NCI-H1436 (cell line): ENCODE measurements around the gene CDKN2D.
A peak's percentile ranks its signal among the peaks of the same experiment; 100 is the strongest.
"Not testable (repeated sequence)": the region's sequence is repeated elsewhere in the genome, so short reads cannot be mapped to it uniquely, and the experiment has no call there.

ENCODE experiments used
- DNase-seq: peaks from one replicate; lab custom pipeline; 2025; lab: John Stamatoyannopoulos, UW

CDKN2D gene

DNA sequence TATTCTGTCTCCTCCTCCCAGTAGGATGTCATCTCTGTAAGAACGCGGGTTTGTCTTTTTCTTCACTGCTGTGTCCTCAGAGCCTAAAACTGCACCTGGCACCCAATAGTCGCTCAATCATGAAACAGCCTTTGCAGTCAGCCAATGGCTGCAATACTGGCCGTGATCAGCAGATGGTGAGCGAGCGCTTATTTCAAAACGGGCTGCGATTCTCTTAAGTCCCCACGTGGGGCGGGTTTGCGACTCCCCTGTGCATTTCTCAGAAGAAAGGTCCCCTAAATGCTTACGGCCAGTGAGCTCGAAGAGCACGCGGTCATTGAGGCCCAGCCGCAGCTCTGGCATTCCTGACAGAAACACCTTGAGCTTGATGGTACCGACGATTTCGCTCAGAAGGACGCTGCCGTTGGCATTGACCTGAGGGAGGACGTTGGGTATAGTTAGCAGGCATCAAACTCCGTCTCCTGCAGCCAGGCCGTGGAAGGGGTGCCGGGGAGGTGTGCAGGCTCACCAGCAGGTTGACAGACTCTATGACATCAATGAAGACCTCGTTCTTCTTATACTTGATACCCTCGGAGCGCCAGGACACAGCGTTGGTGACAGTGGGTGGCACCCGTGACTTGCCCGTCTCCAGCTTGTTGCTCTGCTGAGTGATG, 12.3 kb upstream of the CDKN2D start:
- DNase-seq = peak; percentile 92

DNA sequence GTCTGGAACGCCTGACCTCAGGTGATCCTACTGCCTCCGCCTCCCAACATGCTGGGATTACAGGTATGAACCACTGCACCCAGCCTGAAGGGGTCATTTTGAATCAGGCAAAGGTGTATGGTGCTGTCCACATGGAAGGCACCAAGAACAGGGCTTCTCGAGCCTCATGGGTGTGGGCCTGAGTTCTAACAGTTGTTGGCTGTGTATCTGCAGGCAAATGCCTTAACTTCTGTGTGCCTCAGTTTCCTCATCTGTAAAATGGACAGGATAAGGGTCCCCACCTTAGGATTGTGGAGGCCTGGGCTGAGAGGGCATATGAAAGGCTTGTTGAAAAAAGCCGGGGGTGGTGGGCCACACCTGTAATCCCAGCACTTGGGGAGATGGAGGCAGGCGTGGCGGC, 9.2 kb upstream of the CDKN2D start:
- DNase-seq = no peak

GRCh38 chr19:10575011-10575716, 6.4 kb upstream of the CDKN2D start:
- no peak for DNase-seq

DNA sequence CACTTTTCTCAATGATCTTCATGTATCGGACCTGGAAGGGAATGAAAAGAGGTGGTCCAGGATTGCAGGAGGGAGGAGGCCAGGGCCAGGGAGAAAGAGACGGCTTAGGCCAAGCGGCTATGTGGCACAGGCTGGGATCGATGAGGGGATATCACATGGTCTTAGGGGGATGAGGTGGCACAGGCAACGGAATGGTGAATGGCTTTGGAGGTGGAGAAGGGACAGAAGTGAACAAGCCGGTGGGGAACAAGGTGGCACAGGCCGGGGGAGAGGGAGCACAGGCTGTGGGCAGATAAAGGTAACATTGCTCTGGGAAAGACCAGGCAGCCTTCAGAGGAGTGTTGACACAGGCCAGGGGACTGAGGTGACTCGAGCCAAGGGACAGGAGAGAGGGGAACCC, 5.7 kb upstream of the CDKN2D start:
- DNase-seq = no peak

- not testable (repeated sequence) for DNase-seq
These were observed 5.0 kb upstream of the CDKN2D start for GRCh38 chr19:10573793-10574192.

DNA sequence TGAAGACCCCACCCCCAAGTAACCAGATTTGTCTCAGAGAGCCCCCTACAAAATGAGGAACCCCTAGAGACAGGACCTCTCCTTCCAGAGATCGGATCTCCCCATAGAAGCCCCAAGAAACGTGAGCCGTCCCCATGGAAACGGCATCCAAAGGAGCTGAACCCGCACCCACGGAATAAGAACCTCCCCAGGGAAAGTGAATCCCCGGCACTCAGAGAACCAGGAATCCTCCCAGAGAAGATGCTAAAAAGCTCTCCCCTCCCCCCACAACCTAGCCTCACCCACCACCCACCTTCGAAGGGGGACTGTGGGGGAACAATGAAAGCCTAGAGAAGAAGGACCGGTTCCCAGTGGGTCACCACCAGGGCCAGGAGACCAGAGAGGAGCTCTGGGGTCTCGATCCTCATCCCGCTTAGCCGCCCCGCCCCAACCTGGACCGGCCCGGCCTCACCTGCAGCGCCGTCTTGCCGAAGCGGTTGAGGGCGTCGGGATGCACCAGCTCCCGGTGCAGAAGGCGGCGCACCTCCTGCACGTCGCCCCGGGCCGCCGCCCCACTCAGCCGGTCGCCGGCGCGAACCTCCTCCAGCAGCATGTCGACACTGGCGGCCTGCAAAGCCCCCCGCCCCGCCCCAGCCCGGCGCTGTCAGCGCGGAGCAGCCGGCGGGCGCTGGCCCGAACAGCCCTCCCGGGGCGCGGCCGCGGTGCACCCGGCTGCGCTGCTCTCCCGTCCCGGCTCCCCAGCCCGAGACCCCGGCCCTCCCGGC, 535 bp downstream of the CDKN2D start:
- DNase-seq = no peak

GRCh38 chr19:10567656-10568055, 1.1 kb downstream of the CDKN2D start:
- DNase-seq = no peak

DNA sequence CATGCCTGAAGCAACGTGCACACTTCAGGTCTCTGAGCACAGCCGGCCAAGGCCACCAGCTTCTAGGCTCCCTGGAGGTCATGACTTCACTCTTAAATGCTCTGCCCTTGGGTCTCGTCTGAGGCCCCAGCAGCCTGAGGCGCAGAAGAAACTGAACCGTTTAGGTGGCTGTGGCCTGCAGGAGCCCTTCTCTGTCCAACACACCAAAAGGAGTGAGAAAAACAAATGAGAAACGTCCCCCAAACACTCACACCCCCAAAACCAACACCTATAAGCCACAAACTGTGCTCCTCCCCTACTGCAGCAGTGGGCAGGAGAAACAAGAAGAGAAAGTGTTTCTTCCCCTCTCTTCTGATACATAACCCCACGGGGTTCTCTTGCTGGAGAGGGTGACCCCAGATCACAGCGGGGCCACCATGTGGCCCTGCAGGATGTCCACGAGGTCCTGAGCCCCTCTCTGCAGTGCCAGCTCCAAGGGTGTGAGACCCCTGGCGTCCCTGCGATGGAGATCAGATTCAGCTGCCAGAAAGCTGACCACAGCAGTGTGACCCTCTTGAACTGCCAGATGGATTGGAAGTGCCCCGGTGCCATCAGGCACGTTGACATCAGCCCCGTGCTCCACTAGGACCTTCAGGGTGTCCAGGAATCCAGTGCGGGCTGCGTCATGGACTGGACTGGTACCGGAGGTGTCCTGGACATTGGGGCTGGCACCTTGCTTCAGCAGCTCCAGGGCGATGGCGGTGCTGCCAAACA, 1.9 kb downstream of the CDKN2D start:
- no peak for DNase-seq

DNA sequence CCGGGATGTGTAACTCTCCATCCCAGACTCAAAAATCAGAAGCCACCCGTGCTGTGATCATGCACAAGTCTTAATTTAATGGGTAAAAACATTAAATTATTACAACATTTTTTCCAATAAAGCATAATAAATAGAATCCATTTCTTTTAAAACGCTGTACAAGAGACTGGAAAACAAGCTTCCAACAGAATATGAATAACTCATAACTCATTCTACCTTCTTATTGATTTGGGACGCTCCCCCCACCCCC, 2.4 kb downstream of the CDKN2D start:
- no peak for DNase-seq

DNA sequence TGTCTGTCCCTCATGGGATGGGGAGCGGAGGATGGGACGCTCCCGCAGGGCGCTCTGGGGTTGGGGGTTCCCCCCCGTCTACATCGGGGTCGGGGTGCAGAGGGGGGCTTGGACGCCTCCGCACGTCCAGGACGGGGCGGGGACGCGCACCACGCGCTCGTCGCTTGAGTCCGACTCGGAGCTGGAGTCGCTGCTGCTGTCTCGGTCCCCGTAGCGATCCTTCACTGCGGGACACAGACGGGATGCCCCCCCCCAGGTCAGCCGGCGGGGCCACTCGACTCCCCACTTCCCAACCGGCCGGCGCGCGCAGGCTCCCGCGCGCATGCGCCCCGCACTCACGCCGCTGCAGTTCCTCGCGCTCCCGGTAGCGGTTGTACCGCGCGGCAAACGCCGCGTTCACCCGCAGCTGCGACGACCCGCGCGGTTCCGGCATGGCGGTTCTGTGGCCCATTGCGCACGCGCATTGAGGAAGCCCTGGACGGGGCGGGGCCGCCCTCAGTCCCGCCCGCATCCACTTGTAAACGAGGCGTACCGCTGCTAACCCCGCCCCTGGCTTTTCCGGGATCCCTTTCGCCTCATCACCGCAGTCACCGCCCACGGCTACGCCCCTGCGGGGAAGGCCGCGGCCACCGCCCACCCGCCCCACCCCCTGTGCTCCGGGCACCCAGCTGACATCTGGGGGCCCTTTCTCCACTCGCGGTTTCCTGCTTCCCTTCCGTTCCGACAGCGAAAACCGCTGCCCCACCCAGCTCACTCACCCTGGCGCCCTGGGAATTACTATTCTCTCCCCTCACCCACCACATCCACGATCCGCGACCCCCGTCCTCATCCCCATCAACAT, 3.0 kb downstream of the CDKN2D start, which contains the start of gene KRI1:
Gene KRI1, minus strand, starts transcription at position 444 of the 841 bp plus-strand sequence. Its CDS starts 11 bp downstream, at position 433.
- DNase-seq = peak; percentile 97

DNA sequence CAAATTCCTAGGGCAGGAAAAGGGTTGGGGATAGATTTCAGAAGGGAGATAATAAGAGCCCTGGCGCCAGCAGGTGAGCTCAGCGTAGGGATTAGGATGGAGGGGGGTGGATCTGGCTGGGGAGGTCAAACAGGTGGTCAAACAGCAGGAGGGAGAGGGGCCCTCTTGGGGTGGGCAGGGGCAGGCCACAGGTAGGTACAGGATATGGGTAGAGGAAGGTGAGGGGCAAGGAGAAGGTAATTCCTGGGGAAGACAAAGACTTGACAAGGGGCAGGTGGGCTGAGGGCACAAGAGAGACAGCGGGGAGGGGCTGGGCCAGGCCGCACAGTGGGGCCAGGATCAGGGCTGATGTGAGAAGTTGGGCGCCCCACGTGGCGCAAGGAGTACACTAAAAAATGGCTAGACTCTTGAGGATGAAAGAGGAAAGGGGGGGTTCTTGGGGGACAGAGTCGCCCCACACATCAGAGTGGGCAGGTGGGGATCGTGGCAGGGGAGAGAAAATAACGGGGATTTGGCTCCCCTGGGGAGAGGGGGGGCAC, 3.7 kb downstream of the CDKN2D start:
- DNase-seq = peak; percentile 46

- no peak for DNase-seq
These were observed 6.2 kb downstream of the CDKN2D start for GRCh38 chr19:10562609-10563008.

DNA sequence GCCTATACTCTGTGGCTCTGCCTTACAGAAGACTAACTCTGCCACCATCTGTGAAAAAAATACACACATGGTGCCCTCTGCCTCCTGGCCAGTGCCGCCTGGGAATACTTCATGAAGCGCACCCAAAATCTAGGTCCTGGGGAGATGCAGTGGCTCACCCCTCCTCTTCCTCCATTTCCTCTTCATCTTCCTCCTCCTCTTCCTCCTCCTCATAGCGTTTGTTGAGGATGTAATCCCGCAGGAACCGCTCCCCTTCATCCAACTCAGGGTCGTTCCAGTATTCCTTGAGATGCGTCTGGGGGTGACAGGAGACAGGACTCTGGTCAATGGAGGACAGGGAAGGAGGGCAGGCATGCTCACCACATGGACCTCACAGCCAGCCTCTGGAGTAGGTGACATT, 8.6 kb downstream of the CDKN2D start:
- DNase-seq = no peak

DNA sequence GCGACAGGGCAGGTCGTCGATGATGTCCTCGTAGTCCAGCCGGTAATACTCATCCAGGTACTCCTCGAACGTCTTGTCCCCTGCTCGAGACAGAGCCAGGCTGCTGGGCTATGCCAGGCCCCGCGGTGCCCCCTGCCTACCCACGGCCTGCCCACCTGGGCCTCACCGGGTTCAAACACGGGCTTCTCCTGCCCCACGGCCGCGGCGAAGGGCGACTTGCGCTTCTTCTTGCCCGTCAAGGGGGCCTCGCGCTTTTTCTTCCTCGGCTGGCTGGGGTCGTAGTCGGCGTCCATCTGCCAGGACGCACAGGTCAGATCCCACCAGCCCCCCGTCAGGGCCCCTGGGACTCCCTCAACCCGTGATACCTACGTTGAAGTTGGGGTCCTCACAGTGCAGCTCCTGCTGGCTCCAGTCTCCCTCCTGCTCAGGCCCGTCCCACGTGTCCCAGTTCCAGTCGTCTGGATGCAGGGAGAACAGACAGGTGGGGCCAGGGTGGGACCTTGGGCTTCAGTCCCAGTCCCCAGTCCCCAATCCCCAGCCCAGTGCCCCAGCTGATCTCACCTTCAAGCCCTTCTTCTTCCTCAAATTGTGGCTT, 11.1 kb downstream of the CDKN2D start:
- no peak for DNase-seq

- DNase-seq = no peak
These were observed 13.2 kb downstream of the CDKN2D start for GRCh38 chr19:10555610-10555973.

- no peak for DNase-seq
These were observed 13.8 kb downstream of the CDKN2D start for GRCh38 chr19:10554760-10555609.

- no peak for DNase-seq
These were observed 14.8 kb downstream of the CDKN2D start for GRCh38 chr19:10553943-10554381.

- DNase-seq = no peak
These were observed 15.6 kb downstream of the CDKN2D start for GRCh38 chr19:10553087-10553667.

- peak; percentile 7 for DNase-seq
These were observed 16.2 kb downstream of the CDKN2D start for GRCh38 chr19:10552510-10553053.
